ENCODE results near the gene PSD. TPM values are rescaled to one million over a fixed set of nuclear protein-coding genes. Genes with fewer than 3 reads are reported as not detected.
A peak's percentile ranks its signal among the peaks of the same experiment; 100 is the strongest.

PSD gene
- total and polyA plus RNA-seq, 9 of the 15 experiments (the other 6 are each of a cell fraction or from before 2014, with no cell fraction given) = 0.11 to 1.7 (median 0.54) TPM; not detected in 2

GRCh38 chr10:102394079-102394800 lies 24.3 kb downstream of the PSD start (continued):
- no peak for TF ChIP-seq ZNF699 (CRISPR knock-in tag; IDR thresholded peaks at IDR 0.05; ENCODE audit: insufficient replicate concordance)
- TF ChIP-seq RBBP5 (IDR thresholded peaks at IDR 0.05; ENCODE audit: borderline replicate concordance, insufficient read depth, low read length, poor library complexity, severe bottlenecking) = peak; percentile 2
- TF ChIP-seq TGIF2 (CRISPR knock-in tag; IDR thresholded peaks at IDR 0.05) = 0 out of 2 replicates have a peak, but pooled peaks have one; percentile 65
- TF ChIP-seq ETV6 (IDR thresholded peaks at IDR 0.05; ENCODE audit: borderline replicate concordance in 1 of 2, low read depth in 2 of 2, low read length in 1 of 2) = peak; percentile 99 to 100
- TF ChIP-seq ETV6 (CRISPR knock-in tag; IDR thresholded peaks at IDR 0.05; ENCODE audit: borderline replicate concordance) = no peak
- no peak for TF ChIP-seq NCOA2 (IDR thresholded peaks at IDR 0.05; ENCODE audit: partially characterized antibody in 2 of 2)
- no peak for TF ChIP-seq PHTF2 (CRISPR knock-in tag; IDR thresholded peaks at IDR 0.05)
- TF ChIP-seq CHD7 (IDR thresholded peaks at IDR 0.05; ENCODE audit: low read depth, low read length) = no peak
- TF ChIP-seq CUX1 (CRISPR knock-in tag; IDR thresholded peaks at IDR 0.05) = no peak
- no peak for TF ChIP-seq HNRNPUL1 (IDR thresholded peaks at IDR 0.05; ENCODE audit: low read length)
